ENCODE data around the gene MRPS18A.
"Not testable (repeated sequence)": the region's sequence is repeated elsewhere in the genome, so short reads cannot be mapped to it uniquely, and the experiment has no call there.

MRPS18A gene

GRCh38 chr6:43671801-43672690 lies 15.5 kb downstream of the MRPS18A start:
- DNase-seq (ENCODE audit: insufficient read length, low spot score) (no peak), FAIRE-seq (no peak)

GRCh38 chr6:43671011-43671800 lies 16.4 kb downstream of the MRPS18A start:
- FAIRE-seq, result no peak
- no peak for DNase-seq (ENCODE audit: insufficient read length, low spot score)

DNA sequence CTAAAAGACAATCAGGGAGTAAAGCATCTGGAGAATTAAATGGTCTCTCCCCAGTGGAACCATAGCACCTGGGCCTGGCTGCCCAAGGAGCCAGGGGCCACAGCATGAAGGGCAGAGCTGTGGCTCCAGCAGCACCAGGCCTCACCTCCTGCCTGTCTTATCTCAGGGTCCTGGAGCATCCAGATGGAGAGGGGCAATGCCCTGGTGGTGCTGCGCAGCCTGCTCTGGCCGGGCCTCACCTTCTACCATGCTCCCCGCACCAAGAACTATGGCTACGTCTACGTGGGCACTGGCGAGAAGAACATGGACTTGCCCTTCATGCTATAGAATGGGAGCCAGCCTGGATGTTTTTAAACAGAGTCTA lies 17.0 kb downstream of the MRPS18A start:
- no peak for FAIRE-seq
- DNase-seq (ENCODE audit: insufficient read length, low spot score), result no peak

- DNase-seq (ENCODE audit: insufficient read length, low spot score) (no peak), FAIRE-seq (no peak)
Observed at GRCh38 chr6:43669922-43670622, 17.5 kb downstream of the MRPS18A start.

- DNase-seq (ENCODE audit: insufficient read length, low spot score), result no peak
- FAIRE-seq, result no peak
Observed at GRCh38 chr6:43669050-43669921, 18.3 kb downstream of the MRPS18A start.

DNA sequence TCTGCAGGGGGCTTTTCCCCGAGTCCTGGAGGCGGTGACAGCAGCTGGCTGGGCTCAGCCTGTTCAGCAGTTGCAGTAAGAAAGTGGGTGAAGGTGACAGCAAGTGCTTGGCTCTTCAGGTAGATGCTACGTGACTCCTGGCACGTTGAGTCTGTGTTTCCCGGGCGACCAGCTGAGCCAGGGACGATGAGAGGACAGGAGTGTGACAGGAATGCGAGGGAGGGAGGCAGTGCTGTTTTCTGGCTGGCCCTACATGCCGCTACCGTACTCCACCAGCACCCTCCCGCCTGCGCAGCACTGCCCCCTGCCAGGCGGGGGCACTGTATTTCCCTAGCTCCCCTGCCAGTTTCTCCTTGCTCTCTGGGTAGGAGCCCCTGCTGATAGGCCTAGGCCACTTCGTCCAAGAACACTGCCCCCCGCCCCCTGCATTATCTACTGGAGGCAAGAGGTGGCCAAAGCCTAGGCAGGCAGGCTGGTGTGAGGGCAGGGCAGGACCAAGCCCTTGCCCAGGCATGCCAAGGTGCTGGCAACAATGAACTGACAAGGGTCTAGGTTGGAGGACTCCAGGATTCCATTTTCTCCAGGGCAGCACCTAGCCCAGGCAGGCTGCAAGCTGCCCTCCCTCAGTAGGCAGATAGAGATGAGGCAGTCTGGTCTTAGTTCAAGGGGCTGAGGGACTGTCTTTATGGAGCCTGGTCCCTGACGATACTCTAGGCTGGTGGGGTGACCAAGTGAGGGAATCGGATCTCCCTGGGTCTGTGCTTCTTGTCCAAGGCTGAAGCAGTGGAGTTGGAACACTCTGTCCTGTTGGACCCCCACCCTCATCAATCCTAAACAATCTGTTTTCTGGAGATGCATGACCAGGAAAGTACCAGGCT lies 19.2 kb downstream of the MRPS18A start:
- FAIRE-seq, result no peak
- DNase-seq (ENCODE audit: insufficient read length, low spot score), result peak; percentile 48

GRCh38 chr6:43667245-43668150 lies 20.1 kb downstream of the MRPS18A start:
- peak; percentile 83 for DNase-seq (ENCODE audit: insufficient read length, low spot score)
- FAIRE-seq, result peak; percentile 96

DNA sequence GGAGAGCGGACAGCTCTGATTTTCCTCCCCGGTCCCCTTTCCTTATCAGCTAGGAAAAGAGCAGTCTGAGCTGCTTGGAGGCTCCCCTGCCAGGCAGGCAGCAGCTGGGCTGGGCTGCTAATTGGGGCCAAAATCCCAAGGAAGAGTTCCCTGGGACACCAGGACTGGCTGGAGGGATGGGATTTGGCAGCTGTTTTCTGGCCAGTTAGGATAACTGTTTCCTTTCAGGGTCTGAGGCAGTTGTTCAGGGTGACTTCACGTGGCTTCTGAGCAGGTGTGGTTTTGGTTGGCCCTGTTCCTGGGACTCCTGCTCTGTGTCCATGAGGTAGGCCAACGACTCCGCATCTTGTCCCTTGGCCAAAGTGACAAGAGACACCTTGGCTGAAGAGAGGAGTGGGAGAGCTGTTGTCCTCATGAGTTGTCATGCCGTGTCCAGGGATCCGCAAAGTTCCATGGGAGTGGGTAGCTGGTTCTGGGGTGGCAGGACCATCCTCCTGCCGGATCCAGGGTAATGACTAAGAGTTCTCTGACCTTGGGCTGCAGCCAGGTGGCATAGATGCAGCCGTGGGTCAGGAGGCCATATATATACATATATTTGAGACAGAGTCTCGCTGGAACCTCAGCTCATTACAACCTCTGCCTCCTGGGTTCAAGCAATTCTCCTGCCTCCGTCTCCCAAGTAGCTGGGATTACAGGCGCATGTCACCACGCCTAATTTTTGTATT lies 21.2 kb downstream of the MRPS18A start:
- DNase-seq (ENCODE audit: insufficient read length, low spot score) (no peak), FAIRE-seq (no peak)

DNA sequence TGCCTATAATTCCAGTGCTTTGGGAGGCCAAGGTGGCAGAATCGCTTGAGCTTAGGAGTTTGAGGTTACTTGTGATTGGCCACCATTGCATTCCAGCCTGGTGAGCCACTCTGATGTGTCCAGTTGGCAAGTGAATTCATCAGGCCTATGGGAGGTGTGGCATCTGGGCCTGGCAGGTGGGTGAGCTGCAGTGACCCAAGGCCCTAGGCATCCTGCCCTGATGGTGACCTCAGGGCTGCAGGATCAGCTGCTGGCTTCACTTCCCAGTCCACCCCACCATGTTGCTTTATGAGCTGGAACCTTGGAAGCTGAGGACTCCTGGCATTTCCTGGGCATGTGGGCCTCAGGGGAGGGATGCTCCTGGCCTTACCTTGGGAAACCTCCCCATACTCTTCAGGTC lies 22.2 kb downstream of the MRPS18A start:
- DNase-seq (ENCODE audit: insufficient read length, low spot score), result no peak

DNA sequence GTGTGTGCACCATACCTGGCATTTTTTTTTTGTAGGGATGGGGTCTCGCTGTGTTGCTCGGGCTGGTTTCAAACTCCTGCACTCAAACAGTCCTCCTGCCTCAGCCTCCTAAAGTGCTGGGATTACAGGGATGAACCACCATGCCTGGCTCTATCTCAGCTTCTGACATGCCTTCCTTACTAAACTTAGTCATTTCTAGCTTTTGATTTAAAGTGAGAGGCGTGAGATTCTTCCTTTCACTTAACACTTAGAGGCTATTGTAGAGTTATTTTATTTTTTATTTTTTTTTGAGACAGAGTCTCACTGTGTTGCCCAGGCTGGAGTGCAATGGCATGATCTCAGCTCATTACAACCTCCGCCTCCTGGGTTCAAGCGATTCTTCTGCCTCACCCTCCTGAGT lies 24.6 kb downstream of the MRPS18A start:
- FAIRE-seq; DNase-seq (ENCODE audit: insufficient read length, low spot score): not testable (repeated sequence)

More for the DNA sequence above, 22.2 kb downstream of the MRPS18A start:
- no peak for FAIRE-seq

DNA sequence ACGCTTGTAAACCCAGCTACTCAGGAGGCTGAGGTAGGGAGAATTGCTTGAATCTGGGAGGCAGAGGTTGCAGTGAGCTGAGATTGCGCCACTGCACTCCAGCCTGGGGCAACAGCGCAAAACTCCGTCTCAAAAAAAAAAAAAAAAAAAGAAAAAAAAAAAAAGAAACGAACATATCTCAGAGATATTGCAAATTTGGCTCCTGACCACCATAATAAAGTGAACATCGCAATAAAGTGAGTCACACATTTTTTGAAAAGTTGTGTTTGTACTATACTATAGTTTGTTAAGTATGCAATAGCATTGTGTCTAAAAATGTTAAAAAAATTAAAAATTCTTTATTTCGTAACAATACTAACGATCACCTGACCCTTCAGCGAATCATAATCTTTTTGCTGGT lies 29.4 kb downstream of the MRPS18A start:
- DNase-seq (ENCODE audit: insufficient read length, low spot score), result no peak
- FAIRE-seq, result no peak

GRCh38 chr6:43657221-43657802 lies 30.3 kb downstream of the MRPS18A start:
- FAIRE-seq, result no peak
- no peak for DNase-seq (ENCODE audit: insufficient read length, low spot score)

DNA sequence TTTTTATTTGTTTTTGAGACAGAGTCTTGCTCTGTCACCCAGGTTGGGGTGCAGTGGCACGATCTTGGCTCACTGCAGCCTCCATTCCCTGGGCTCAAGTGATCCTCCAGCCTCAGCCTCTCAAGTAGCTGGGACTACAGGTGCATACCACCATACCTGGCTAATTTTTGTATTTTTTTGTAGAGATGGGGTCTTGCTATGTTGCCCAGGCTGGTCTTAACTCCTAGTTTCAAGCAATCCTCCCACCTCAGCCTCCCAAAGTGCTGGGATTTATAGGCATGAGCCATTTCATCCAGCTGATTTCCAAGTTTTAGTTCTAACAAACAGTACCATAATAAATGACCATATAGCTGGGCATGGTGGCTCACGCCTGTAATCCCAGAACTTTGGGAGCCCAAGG lies 34.8 kb downstream of the MRPS18A start:
- not testable (repeated sequence) for FAIRE-seq; DNase-seq (ENCODE audit: insufficient read length, low spot score)

- DNase-seq (ENCODE audit: insufficient read length, low spot score), result no peak
- no peak for FAIRE-seq
Observed at GRCh38 chr6:43648248-43648647, 39.3 kb downstream of the MRPS18A start.

- DNase-seq (ENCODE audit: insufficient read length, low spot score) (no peak), FAIRE-seq (no peak)
Observed at GRCh38 chr6:43647613-43648012, 40.0 kb downstream of the MRPS18A start.

DNA sequence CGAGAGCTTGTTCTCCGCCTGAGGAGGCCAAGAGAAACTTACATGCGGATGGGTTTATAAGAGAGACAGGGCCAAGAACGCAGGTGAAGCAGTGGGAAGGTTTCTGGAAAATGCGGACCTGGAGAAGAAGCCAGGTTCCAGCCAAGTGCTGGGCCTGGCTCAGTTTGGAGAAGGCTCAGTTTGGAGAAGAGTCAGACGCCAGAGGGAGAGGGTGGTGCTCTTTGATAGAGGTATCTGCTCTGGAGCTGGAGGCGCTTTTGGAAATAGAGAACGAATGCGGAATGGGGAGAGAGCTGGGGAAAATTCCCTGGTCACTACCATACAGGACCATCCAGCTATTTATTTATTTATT lies 42.0 kb downstream of the MRPS18A start:
- FAIRE-seq, result no peak
- DNase-seq (ENCODE audit: insufficient read length, low spot score), result no peak

DNA sequence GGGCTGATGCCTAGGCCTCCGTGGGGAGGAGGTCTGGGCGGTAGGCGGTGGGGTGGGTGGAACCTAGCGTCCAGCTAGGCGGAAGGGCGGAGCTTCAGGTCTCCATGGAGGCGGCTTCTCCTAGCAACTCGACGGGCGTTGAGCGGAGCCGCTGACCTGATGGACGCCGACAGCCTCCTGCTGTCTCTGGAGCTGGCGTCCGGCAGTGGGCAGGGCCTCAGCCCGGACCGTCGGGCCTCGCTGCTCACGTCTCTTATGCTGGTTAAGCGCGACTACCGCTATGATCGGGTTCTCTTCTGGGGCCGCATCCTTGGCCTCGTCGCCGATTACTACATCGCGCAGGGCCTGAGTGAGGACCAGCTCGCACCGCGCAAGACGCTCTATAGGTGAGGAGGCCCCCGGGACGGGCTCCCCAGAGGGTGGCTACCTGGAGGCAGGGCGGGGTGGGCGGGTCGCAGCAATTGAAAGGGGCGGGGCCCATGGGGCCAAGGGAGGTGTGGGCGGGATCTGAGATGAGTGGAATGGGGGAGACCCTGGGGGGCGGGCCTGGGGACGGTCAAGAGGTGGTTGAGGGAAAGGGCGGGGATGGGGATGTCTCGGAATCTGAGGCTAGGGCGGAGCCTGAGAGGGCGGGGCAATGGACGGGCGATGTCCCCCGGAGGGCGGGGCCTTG lies 42.5 kb downstream of the MRPS18A start, which contains the start of gene RSPH9:
Gene RSPH9, plus strand, starts transcription at position 97 of the 673 bp plus-strand sequence. Its CDS starts 63 bp downstream, at position 160.
- DNase-seq (ENCODE audit: insufficient read length, low spot score) (no peak), FAIRE-seq (peak; percentile 73)
